Fibroblast of peridontal ligament (primary cell): ENCODE data around the gene UQCRC2.
"Not testable (repeated sequence)": the region's sequence is repeated elsewhere in the genome, so short reads cannot be mapped to it uniquely, and the experiment has no call there.

Source experiments
- DNase-seq: peaks from one replicate; pipeline ENCODE4 v3.0.0-alpha.2; 2010; ENCODE audit errors: extremely low read depth

The UQCRC2 gene

GRCh38 chr16:21982108-21982507 lies 28.9 kb downstream of the UQCRC2 start:
- no peak for DNase-seq

DNA sequence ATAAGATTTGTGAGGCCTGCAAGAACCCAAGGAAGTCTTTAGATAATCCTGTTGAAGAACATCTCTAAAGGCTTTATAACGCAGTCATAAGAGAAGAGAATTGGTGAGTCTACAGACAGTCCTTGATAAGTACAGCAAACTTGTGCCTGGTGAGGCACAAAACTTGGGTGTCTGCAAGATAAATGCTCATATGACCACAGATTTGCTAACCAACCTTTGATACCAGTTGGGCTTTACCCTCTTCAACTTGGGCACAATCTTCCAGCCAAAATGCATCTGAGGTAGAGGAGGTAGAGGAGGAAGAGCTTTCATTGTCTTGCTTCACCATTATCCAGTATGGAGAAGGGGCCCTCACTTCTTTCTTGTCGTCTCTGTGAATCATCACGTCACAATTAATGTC lies 30.9 kb downstream of the UQCRC2 start:
- no peak for DNase-seq

GRCh38 chr16:21985524-21985923 lies 32.4 kb downstream of the UQCRC2 start:
- no peak for DNase-seq

DNA sequence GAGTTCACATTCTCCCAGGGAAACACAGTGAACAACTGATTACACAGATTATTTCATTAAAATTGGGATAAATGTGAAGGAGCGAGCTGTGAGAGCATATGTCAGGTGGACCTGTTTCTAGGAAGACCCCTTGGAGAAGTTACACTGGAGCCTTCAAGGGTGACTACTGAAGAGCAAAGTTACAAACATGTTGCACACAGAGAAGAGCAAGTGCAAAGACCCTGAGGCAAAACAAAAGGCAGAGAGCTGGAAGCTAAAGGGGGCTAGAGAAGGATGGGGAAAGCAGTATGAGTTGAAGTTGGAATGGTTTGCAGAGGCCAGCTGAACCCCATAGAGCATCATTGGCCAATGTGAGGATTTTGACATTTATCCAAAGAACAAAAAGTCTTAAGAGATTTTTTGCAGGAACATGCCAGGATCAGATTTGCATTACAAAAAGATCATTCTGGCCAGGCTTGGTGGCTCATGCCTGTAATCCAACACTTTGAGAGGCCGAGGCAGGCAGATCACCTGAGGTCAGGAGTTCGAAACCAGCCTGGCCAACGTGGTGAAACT lies 33.6 kb downstream of the UQCRC2 start:
- DNase-seq: no peak

DNA sequence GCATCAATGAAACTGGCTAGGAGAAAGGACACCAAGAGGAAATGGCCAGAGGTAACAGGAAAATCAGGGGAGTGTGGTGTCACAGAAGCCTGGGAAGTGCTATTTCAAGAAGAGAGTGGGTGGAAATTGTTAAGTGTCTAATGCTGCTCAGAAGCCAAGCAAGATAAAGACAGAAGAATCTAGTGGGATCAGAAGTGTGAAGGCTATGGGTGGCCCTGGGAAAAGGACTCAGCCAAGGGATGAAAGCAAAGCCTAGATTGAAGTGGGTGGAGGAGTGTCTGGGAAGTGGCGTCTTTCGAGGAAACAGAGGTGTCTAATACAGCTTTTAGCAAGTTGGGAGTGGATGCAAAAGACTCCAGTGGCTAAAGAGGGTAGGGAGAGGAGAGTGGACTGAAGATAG lies 34.3 kb downstream of the UQCRC2 start:
- no peak for DNase-seq

GRCh38 chr16:21989133-21989532 lies 36.0 kb downstream of the UQCRC2 start:
- peak; percentile 67 for DNase-seq

- DNase-seq: no peak
These were observed 36.6 kb downstream of the UQCRC2 start for GRCh38 chr16:21989751-21990150.

GRCh38 chr16:21990381-21990944 lies 37.3 kb downstream of the UQCRC2 start:
- no peak for DNase-seq

GRCh38 chr16:21991621-21992020 lies 38.5 kb downstream of the UQCRC2 start:
- no peak for DNase-seq

DNA sequence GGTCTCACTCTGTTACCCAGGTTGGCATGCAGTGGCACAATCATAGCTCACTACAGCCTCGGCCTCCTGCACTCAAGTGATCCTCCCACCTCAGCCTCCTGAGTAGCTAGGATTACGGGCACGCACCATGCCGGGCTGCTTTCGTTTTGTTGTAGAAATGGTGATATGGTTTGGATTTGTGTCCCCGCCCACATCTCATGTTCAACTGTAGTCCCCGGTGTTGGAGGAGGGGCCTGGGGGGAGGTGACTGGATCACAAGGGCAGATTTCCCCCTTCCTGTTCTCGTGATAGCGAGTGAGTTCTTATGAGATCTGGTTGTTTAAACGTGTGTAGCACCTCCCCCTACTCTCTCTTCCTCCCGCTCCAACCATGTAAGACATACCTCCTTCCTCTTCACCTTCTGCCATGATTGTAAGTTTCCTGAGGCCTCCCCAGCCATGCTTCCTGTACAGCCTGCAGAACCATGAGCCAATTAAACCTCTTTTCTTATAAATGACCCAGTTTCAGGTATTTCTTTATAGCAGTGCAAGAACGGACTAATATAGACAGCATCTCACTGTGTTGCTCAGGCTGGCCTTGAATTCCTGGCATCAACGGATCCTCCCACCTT lies 41.8 kb downstream of the UQCRC2 start:
- no peak for DNase-seq

DNA sequence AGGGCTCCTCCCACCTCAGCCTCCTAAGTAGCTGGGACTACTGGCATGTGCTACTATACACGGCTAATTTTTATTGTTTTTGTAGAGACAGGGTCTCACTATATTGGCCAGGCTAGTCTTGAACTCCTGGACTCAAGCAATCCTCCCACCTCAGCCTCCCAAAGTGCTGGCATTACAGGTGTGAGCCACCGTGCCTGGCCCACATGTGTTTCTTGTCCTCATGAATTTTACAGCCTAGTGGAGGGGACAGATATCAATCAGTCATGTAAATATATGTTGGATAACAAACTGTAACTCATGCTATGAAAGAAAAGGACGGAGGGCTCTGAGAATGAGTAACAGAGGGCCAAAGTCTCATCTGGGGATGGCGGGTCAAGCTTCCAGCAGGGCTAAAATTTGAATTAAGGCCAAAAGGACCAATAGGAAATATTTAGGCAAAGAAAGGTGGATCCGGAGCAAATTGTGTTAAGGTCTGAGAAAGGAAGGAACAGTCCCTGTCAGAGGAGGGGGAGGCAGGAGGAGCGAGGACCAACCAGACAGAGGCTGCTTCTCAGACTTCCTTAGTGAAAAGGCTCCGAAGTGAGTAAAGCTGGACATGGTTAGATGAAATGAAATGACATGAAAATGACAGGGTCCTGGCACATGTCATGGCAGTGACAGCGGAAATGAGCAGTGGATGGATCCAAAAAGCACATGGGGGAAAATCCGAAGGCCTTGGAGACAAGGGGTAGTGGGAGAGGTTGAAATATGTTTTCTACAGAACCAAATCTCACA lies 43.9 kb downstream of the UQCRC2 start:
- no peak for DNase-seq

- DNase-seq: no peak
These were observed 44.7 kb downstream of the UQCRC2 start for GRCh38 chr16:21997697-21998480.

GRCh38 chr16:22001591-22001990 lies 48.4 kb downstream of the UQCRC2 start:
- no peak for DNase-seq

GRCh38 chr16:22002047-22002446 lies 48.9 kb downstream of the UQCRC2 start:
- not testable (repeated sequence) for DNase-seq

- no peak for DNase-seq
These were observed 50.0 kb downstream of the UQCRC2 start for GRCh38 chr16:22003195-22003594.

DNA sequence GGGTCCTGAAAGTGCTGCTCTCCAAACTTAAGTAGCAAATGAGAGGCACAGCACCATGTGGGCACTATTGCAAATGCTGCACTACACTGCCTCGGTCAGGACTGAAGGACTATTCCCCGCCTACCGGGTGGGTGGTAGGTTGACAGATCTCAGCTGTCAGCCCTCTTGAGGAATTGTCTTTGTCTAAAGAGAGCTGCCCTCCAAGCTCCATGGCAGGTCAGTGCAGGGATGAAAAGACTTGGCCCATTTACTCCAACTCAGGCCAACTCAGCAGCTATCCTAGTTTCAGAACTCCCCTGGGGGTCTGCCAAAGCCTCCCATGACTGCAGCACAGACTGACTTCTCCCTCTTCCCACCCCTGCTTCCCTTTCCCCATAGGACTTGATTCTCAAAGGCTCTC lies 51.2 kb downstream of the UQCRC2 start:
- no peak for DNase-seq

GRCh38 chr16:22005746-22006145 lies 52.6 kb downstream of the UQCRC2 start:
- no peak for DNase-seq

GRCh38 chr16:22006636-22007035 lies 53.5 kb downstream of the UQCRC2 start:
- DNase-seq: no peak

- no peak for DNase-seq
These were observed 54.0 kb downstream of the UQCRC2 start for GRCh38 chr16:22007159-22007508.

GRCh38 chr16:22007509-22008214 lies 54.5 kb downstream of the UQCRC2 start, which contains the start of gene MOSMO:
TSS of gene MOSMO (plus strand) at chr16:22008111. CDS start at chr16:22008302, 191 bp downstream.
- peak; percentile 50 for DNase-seq
